Measurements from ENCODE around the gene NT5DC2.

Gene NT5DC2

GRCh38 chr3:52487788-52488691 is 45.6 kb downstream of the NT5DC2 start:
- ATAC-seq, result no peak

GRCh38 chr3:52487050-52487787 is 46.4 kb downstream of the NT5DC2 start:
- ATAC-seq, result no peak

GRCh38 chr3:52484680-52485461 is 48.8 kb downstream of the NT5DC2 start:
- ATAC-seq, result no peak

GRCh38 chr3:52483577-52484381 is 49.9 kb downstream of the NT5DC2 start:
- no peak for ATAC-seq

DNA sequence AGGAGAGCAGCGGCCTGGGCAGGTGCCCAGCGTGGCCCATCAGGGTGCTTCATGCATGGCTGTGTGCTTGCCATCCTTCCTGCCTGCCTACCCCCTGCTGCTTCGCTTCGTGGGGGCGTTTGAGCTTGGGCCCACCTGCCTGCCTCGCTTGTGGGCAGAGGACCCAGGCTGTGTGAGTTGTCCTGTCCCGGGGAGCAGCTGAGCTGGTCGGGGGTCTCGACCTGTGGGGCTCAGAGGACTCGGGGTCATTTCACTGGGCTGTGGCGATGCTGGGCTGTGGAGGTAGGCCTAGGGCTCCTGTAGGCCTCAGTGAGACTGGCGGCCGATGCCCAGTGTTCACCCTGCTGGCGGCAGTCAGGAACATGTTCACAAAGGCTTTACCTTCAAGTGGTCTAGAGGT is 50.6 kb downstream of the NT5DC2 start:
- no peak for ATAC-seq

- no peak for ATAC-seq
These were observed 51.7 kb downstream of the NT5DC2 start for GRCh38 chr3:52481819-52482521.

DNA sequence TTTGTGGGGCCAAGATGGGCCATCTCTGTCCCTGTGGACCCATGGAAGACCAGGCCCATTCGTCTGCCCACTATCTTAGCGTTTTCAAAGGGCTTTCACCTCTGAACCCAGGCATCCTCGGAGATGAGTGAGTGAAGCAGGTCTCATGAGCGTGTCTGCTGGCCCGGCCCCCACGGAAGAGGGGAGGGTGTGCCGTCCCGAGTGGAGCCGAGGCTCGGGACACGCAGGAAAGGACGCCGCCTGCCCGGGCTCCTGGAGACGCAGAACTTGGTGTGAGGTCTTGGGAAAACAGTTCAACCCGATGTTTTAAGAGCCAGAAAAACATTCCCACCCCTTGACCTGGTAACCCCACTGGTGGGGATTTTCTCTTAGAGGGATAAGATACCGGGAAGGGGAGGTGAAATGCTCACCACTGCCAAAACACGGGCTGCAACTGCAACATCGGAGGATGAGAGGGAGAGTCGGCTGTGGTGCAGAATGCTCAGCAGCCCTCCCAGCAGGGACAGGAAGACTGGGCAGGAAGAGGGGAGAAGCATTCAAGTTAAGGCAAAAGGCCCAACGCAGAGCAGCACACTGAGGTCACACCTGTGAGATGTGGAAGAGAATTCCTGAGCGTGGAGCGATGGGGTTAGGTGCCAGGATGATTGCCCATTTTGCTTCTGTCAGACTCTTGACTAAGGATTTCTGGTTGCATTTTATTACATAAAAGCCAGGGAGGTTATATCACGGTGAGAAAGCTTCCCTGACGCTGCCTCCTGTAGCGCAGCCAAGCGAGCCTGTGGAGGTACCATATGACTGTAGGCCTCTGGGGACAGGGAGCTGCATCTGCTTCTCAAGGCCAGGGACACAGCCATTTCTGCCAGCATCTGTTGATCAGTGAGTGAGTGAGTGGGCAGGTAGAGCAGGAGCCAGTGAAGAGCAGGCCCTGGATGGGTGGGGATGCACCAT is 52.6 kb downstream of the NT5DC2 start:
- ATAC-seq, result no peak

DNA sequence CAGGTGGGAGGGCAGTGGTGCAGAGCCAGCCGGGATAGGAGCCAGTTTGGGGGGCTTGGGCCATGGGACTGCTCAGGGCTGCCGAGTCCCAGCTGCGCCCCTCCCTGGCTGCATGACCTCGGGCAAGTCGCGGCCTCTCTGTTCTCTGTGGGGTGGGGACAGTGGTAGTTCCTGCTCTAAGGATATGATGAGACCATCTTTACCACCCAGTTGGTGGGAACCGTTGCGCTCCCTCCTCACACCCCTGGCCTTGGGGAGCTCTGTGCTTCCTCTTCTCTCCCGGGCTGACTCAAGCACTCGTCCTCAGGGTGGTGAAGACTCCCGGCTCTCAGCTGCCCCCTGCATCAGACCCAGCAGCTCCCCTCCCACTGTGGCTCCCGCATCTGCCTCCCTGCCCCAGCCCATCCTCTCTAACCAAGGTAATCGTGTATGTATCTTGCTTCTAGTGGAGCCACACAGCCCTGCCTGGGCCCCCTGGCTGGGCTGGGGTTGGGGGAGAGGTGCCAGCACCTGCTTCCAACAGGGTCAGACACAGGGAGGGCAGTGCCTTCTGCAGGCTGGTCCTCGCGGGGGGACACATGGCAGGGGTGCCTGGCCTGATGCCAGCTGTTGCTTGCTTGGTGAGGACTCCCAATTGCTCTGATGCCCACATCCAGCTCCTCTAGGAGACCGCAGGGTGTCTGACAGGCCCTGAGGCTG is 53.6 kb downstream of the NT5DC2 start:
- no peak for ATAC-seq

DNA sequence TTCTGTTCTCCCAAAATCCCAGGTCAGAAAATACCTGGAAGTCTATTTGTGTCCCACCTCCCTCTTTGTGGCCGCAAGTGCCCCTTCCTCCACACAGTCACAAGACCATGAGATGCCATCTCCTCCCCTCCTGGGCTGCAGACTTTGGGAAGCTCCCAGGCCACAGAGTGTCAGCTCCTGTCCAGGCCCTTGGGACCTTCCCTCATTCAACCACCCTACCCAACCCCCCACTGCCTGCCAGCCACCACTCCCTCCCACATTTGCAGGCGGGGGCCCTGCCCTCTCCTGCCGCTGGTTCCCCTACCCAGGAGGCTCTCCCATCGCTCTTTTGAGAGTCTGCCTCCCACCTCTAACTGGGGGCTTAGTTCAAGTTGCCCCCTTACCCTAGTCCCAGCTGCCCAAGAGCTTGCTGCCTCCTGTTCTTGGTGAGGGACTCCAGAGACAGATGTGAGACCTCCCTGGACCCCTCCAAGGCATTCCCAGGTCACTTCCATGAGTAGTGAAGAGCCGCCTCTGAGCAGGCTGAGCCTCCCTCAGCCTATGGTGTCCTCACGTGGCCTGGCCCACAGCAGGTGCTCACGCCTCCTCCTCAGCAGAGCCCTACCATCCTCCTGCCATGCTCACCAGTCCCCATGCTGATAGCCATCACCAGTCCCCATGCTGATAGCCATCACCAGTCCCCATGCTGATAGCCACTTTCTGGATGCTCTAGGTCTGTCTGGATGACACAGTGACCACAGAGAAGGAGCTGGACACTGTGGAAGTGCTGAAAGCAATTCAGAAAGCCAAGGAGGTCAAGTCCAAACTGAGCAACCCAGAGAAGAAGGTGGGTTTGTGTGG is 54.4 kb downstream of the NT5DC2 start:
- no peak for ATAC-seq

- ATAC-seq, result no peak
These were observed 55.9 kb downstream of the NT5DC2 start for GRCh38 chr3:52477796-52478095.

DNA sequence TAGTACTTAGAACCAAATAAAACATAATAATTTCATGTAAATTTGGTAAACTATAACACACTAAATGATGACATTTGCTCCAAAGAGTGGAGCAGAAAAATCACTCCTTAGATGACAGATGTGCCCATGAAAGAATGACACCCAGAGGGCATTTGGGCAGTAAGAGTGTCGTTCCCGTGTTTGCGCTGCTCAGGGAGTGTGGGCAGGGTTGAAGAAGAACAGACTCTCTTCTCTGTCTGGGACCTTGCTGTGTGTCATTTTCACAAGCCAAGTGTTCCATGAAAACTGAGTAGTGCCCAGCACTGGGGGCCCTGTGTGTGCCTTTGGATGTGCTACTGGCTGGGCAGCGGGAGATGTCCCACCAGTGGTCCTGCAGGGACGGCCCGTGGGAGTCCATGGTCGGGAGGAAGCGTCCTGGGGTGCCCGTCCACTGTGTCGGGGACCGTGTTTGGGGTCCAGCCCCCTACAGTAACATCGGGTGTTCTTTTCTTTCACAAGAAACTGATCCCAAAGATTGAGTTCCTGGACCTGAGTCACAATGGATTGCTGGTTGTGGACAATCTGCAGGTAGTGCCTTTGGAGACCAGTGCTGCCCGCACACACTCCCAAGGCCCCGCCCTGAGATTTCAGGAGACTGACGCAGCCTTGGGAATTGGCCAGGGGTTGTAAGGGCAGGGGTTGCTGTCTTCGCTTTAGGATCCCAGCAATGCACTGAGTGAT is 56.4 kb downstream of the NT5DC2 start:
- ATAC-seq, result no peak

Data from activated CD4-positive, CD25-positive, alpha-beta regulatory T cell treated with anti-CD3 and anti-CD28 coated beads, Interleukin-2, amount 50 U/mL, for 24 hours (primary cell).